ENCODE results near the gene FAM98C. TPM values are rescaled to one million over a fixed set of nuclear protein-coding genes. Genes with fewer than 3 reads are reported as not detected.
A peak's percentile ranks its signal among the peaks of the same experiment; 100 is the strongest.

FAM98C gene
- total RNA-seq, 4 donors from 2014 or later: 24.9 to 69.0 (median 50.3) TPM

- Histone ChIP-seq H3K36me3 (peaks cover 0 to 21% (median 0%) of the 10 kb centered on the region in 3 donors), H3K9me3 (no peaks in the 10 kb centered on the region), H3K4me3 (no peak overlapping the region), H3K27ac (no peak overlapping the region), H3K27me3 (peaks cover 0 to 4% of the 10 kb centered on the region in 2 donors), H3K4me1 (peaks cover 0 to 7% (median 1%) of the 10 kb centered on the region in 4 donors)
- no peak for DNase-seq (ENCODE audit: low spot score in 2 of 2)
- TF ChIP-seq POLR2A (IDR thresholded peaks at IDR 0.05) (no peak), CTCF (IDR thresholded peaks at IDR 0.05) (no peak), EP300 (IDR thresholded peaks at IDR 0.05) (no peak)
- WGBS, 2 donors: 65 to 79% methylated on average over 10 to 11 of the region's 11 CpGs
Measured at GRCh38 chr19:38412961-38413360, 10.1 kb downstream of the FAM98C start.

GRCh38 chr19:38413416-38413815 lies 10.5 kb downstream of the FAM98C start:
- no peak overlapping the region for H3K4me3 ChIP-seq
- H3K36me3 ChIP-seq: peaks cover 0 to 17% (median 0%) of the 10 kb centered on the region in 3 donors
- 77 to 97% methylated on average over 6 of the region's 6 CpGs for WGBS, 2 donors
- H3K4me1 ChIP-seq: peaks cover 0 to 12% (median 1%) of the 10 kb centered on the region in 4 donors
- H3K9me3 ChIP-seq: no peaks in the 10 kb centered on the region
- peaks cover 0 to 9% of the 10 kb centered on the region in 2 donors for H3K27me3 ChIP-seq
- TF ChIP-seq EP300 (IDR thresholded peaks at IDR 0.05): no peak
- no peak for TF ChIP-seq CTCF (IDR thresholded peaks at IDR 0.05)
- no peak for TF ChIP-seq POLR2A (IDR thresholded peaks at IDR 0.05)
- DNase-seq (ENCODE audit: low spot score in 2 of 2): no peak
- no peak overlapping the region for H3K27ac ChIP-seq

GRCh38 chr19:38417146-38417543 lies 14.3 kb downstream of the FAM98C start:
- Histone ChIP-seq H3K27ac (no peak overlapping the region), H3K27me3 (peaks cover 0 to 38% of the 10 kb centered on the region in 2 donors), H3K4me3 (no peak overlapping the region), H3K9me3 (no peaks in the 10 kb centered on the region), H3K36me3 (peaks cover 0 to 6% (median 0%) of the 10 kb centered on the region in 3 donors), H3K4me1 (peaks cover 0 to 12% (median 1%) of the 10 kb centered on the region in 4 donors)
- TF ChIP-seq POLR2A (IDR thresholded peaks at IDR 0.05) (no peak), EP300 (IDR thresholded peaks at IDR 0.05) (no peak), CTCF (IDR thresholded peaks at IDR 0.05) (no peak)
- WGBS, 2 donors: 81 to 84% methylated on average over 8 of the region's 8 CpGs
- DNase-seq (ENCODE audit: low spot score in 2 of 2): no peak

GRCh38 chr19:38417544-38418506 lies 14.9 kb downstream of the FAM98C start:
- Histone ChIP-seq H3K4me3 (peak overlapping the region in 2 of 4 donors; percentile 33 to 35), H3K36me3 (peaks cover 0 to 1% (median 0%) of the 10 kb centered on the region in 3 donors), H3K4me1 (peaks cover 0 to 12% (median 1%) of the 10 kb centered on the region in 4 donors), H3K9me3 (no peaks in the 10 kb centered on the region), H3K27ac (no peak overlapping the region), H3K27me3 (peaks cover 0 to 43% of the 10 kb centered on the region in 2 donors)
- no peak for TF ChIP-seq CTCF (IDR thresholded peaks at IDR 0.05)
- TF ChIP-seq EP300 (IDR thresholded peaks at IDR 0.05): no peak
- TF ChIP-seq POLR2A (IDR thresholded peaks at IDR 0.05): no peak
- 4 to 8% methylated on average over 45 to 46 of the region's 49 CpGs for WGBS, 2 donors
- DNase-seq (ENCODE audit: low spot score in 2 of 2): peak in 1 of 2 donors; percentile 11

GRCh38 chr19:38420935-38421334 lies 18.0 kb downstream of the FAM98C start:
- WGBS, 2 donors: 82% methylated on average over 5 to 7 of the region's 9 CpGs

More at GRCh38 chr19:38420935-38421334, 18.0 kb downstream of the FAM98C start:
- H3K27ac ChIP-seq: no peak overlapping the region
- TF ChIP-seq CTCF (IDR thresholded peaks at IDR 0.05): no peak
- no peak for TF ChIP-seq EP300 (IDR thresholded peaks at IDR 0.05)
- TF ChIP-seq POLR2A (IDR thresholded peaks at IDR 0.05): no peak
- no peak overlapping the region for H3K4me3 ChIP-seq
- no peaks in the 10 kb centered on the region for H3K36me3 ChIP-seq
- H3K4me1 ChIP-seq: peaks cover 0 to 12% (median 1%) of the 10 kb centered on the region in 4 donors
- H3K27me3 ChIP-seq: peaks cover 0 to 71% of the 10 kb centered on the region in 2 donors
- no peak for DNase-seq (ENCODE audit: low spot score in 2 of 2)
- no peaks in the 10 kb centered on the region for H3K9me3 ChIP-seq
